Upper lobe of left lung (tissue), 6 donors: ENCODE data around the gene IFI27L2. TPM values are rescaled to one million over a fixed set of nuclear protein-coding genes. Genes with fewer than 3 reads are reported as not detected.

Experiments
- ATAC-seq, 2 donors: fragments of 200-7000 bp; cut with Tn5 transposase; one replicate each; pipeline ENCODE4 v1.9.1; 2022; ENCODE audit warnings: mild to moderate bottlenecking in 2 of 2, moderate library complexity in 2 of 2; ENCODE audit not compliant: low FRiP score in 2 of 2
- DNase-seq, 2 donors: peaks; one replicate each; pipeline ENCODE4 v3.0.0-alpha.2; 2019 to 2020
- H3K27ac ChIP-seq, 4 donors: fragments of 200-600 bp; sonication (generic); one replicate each; pipeline ENCODE4 v1.5.1; 2016 to 2019
- H3K27me3 ChIP-seq, 4 donors: fragments of 200-600 bp; sonication (generic); one replicate each; pipeline ENCODE4 v1.5.1; 2017 to 2019
- H3K36me3 ChIP-seq, 4 donors: fragments of 200-600 bp; sonication (generic); one replicate each; pipeline ENCODE4 v1.5.1; 2016 to 2019
- H3K4me1 ChIP-seq, 4 donors: fragments of 200-600 bp; sonication (generic); one replicate each; pipeline ENCODE4 v1.5.1; 2018 to 2019
- H3K4me3 ChIP-seq, 4 donors: fragments of 200-600 bp; sonication (generic); one replicate each; pipeline ENCODE4 v1.5.1; 2017 to 2019; ENCODE audit warnings: mild to moderate bottlenecking in 2 of 4, moderate library complexity in 1 of 4
- H3K9me3 ChIP-seq, 4 donors: fragments of 200-600 bp; sonication (generic); one replicate each; pipeline ENCODE4 v1.5.1; 2018 to 2019
- EP300 ChIP-seq, 4 donors: sonication (generic); formaldehyde crosslinking; IDR thresholded peaks; one replicate each; pipeline ENCODE4 v1.5.1; 2017; ENCODE audit warnings: antibody characterized with exemption in 4 of 4, control low read depth in 2 of 4
- POLR2A ChIP-seq, 4 donors: fragments of 450-650 bp; IDR thresholded peaks; one replicate each; pipeline ENCODE4 v1.5.1; 2016 to 2017; ENCODE audit warnings: antibody characterized with exemption in 4 of 4, mild to moderate bottlenecking in 2 of 4
- POLR2AphosphoS5 ChIP-seq, 2 donors: sonication (generic); formaldehyde crosslinking; IDR thresholded peaks; one replicate each; pipeline ENCODE4 v1.5.1; 2017; ENCODE audit warnings: antibody characterized with exemption in 2 of 2
- WGBS, 2 donors: methylation state at CpG; one replicate each; pipeline ENCODE4 v1.1.5; 2017 to 2018; 5-methylcytosine and 5-hydroxymethylcytosine counted together
- total RNA-seq, 6 donors: library from RNA; depleted of rRNA in 4 of 6; stranded (reverse); fragments of >200 nt in 4 of 6; gene quantifications; one replicate each; pipeline versions ENCODE4 v1.1.0 to v1.2.1, GENCODE V29; 2016 to 2021
- TF ChIP-seq, protein P1 (sequence below), 6 experiments: fragments of 450-650 bp in 4 of 6; fragments of 200-600 bp in 2 of 6; sonication (generic) in 2 of 6; IDR thresholded peaks; one replicate each; pipeline ENCODE4 v1.5.1; 2016 to 2019; ENCODE audit warnings: antibody characterized with exemption in 6 of 6
- donor health status: DM: no; HTN: no; CAD: no; lungs with moderate emphysema.
- donor health status: DM: no; HTN: yes; CAD: no; lungs with severe emphysema.

Gene IFI27L2, protein sequence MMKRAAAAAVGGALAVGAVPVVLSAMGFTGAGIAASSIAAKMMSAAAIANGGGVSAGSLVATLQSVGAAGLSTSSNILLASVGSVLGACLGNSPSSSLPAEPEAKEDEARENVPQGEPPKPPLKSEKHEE
- 100 to 1,000 TPM in 2 of 6 donors, 10 to 100 TPM in 4; 45.2 to 118 (median 70.8) TPM for total RNA-seq

DNA sequence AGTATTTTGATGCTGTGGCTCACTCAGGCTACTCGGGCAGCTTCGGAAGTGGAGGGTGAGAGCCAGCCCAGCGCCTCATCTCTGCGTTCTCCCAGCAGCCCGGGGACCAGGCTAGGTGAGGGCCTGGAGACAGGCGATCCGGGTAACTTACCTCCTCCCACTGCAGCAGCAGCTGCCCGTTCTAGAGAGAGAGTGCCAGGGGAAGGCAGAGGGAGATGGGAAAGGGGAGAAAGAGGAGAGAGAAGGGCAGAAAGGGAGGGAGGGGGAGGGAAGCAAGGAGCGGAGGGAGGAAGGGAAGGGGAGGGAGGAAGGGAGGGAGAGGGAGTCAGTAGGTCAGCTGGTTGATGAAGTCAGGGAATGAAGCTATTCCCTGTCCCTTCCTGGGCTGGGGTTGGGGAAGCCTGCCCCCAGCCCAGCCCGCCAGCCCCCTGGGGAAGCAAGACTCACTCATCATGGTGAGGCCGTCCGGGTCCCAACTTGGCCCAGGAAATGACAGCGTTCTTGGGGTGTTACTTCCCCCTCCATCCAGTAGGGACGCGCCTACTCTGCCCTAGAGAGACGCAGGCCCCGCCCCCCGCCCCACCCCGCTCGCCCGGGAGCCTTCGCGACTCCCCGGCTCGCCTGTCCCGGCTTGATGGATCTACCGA lies at the start of gene IFI27L2:
TSS of gene IFI27L2 (minus strand) at position 494 of the 647 bp plus-strand sequence. CDS start at position 454, 40 bp downstream.
- peak; percentile 89 to 96 for ATAC-seq
- Histone ChIP-seq H3K36me3 (no peaks in the 10 kb centered on the region), H3K9me3 (no peaks in the 10 kb centered on the region), H3K27me3 (no peaks in the 10 kb centered on the region), H3K27ac (peak within 1 kb of the TSS; percentile 71 to 91 (median 88)), H3K4me1 (peaks cover 7 to 20% (median 12%) of the 10 kb centered on the region in 4 donors), H3K4me3 (peak within 1 kb of the TSS; percentile 47 to 65 (median 57))
- WGBS, 2 donors = 0% methylated on average over 10 to 26 of the region's 27 CpGs
- DNase-seq = peak; percentile 87 to 93
- TF ChIP-seq EP300 (IDR thresholded peaks at IDR 0.05) (no peak), POLR2A (IDR thresholded peaks at IDR 0.05) (peak in 1 of 4 donors; percentile 56), POLR2AphosphoS5 (IDR thresholded peaks at IDR 0.05) (peak; percentile 48 to 73)
- TF ChIP-seq, protein P1, sequence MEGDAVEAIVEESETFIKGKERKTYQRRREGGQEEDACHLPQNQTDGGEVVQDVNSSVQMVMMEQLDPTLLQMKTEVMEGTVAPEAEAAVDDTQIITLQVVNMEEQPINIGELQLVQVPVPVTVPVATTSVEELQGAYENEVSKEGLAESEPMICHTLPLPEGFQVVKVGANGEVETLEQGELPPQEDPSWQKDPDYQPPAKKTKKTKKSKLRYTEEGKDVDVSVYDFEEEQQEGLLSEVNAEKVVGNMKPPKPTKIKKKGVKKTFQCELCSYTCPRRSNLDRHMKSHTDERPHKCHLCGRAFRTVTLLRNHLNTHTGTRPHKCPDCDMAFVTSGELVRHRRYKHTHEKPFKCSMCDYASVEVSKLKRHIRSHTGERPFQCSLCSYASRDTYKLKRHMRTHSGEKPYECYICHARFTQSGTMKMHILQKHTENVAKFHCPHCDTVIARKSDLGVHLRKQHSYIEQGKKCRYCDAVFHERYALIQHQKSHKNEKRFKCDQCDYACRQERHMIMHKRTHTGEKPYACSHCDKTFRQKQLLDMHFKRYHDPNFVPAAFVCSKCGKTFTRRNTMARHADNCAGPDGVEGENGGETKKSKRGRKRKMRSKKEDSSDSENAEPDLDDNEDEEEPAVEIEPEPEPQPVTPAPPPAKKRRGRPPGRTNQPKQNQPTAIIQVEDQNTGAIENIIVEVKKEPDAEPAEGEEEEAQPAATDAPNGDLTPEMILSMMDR (IDR thresholded peaks at IDR 0.05) = peak in 5 of 6 experiments; percentile 19 to 50 (median 46)

DNA sequence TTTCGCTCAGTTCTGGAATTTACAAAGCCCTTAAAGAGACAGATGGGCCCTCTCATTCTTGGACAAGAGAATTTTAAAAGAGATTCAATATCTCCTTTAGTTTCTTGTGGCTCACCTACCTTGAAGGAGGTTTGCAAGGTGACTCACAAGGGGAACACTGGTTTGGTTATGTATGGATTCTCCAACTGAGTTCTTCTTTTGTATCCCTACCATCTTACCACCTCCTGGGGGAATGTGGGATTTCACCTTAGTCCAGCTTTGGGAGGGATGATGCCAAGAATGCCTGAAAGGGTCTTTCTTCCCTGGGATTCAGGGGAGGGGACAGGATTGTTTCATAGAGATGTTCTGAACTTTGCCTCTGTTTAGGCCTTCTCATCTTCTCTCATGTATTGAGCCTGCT lies 48.4 kb upstream of the IFI27L2 start:
- Histone ChIP-seq H3K9me3 (no peaks in the 10 kb centered on the region), H3K4me3 (no peak overlapping the region), H3K27me3 (peaks cover 0 to 14% (median 9%) of the 10 kb centered on the region in 4 donors), H3K4me1 (peaks cover 15 to 31% (median 24%) of the 10 kb centered on the region in 4 donors), H3K36me3 (no peaks in the 10 kb centered on the region), H3K27ac (peak overlapping the region in 2 of 4 donors; percentile 9 to 32)
- TF ChIP-seq EP300 (IDR thresholded peaks at IDR 0.05) (no peak), POLR2A (IDR thresholded peaks at IDR 0.05) (no peak), POLR2AphosphoS5 (IDR thresholded peaks at IDR 0.05) (no peak)
- TF ChIP-seq, protein P1 (IDR thresholded peaks at IDR 0.05) = no peak
- ATAC-seq = no peak
- no peak for DNase-seq
- WGBS, 2 donors = 64 to 70% methylated on average over 1 of the region's 1 CpG

DNA sequence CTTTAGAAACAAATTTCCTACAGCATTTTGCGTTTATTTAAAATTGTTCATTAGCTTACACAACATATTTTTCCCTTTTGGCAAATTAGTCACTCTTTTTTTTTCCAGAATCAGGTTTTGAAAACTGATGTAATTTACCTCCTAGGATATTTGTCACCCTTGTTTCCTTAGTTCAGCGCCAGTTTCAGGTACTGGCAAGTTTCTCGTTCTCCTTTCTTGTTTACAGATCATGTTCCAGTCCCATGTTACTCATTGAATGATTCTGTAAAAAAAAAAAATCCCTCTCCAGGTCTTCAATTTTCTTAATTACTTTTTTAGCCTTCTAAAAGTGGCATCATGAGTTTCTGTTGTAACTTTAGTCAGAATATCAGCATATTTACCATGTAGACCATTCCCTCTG lies 47.4 kb upstream of the IFI27L2 start:
- H3K4me3 ChIP-seq = no peak overlapping the region
- peak overlapping the region in 2 of 4 donors; percentile 9 to 32 for H3K27ac ChIP-seq
- H3K27me3 ChIP-seq = peaks cover 0 to 14% (median 9%) of the 10 kb centered on the region in 4 donors
- no peak for TF ChIP-seq POLR2AphosphoS5 (IDR thresholded peaks at IDR 0.05)
- TF ChIP-seq POLR2A (IDR thresholded peaks at IDR 0.05) = no peak
- no peak for TF ChIP-seq EP300 (IDR thresholded peaks at IDR 0.05)
- TF ChIP-seq, protein P1 (IDR thresholded peaks at IDR 0.05) = no peak
- peaks cover 15 to 31% (median 24%) of the 10 kb centered on the region in 4 donors for H3K4me1 ChIP-seq
- no peaks in the 10 kb centered on the region for H3K36me3 ChIP-seq
- H3K9me3 ChIP-seq = no peaks in the 10 kb centered on the region
- DNase-seq (no peak), ATAC-seq (no peak)
- WGBS, 2 donors = 48 to 63% methylated on average over 3 of the region's 3 CpGs

DNA sequence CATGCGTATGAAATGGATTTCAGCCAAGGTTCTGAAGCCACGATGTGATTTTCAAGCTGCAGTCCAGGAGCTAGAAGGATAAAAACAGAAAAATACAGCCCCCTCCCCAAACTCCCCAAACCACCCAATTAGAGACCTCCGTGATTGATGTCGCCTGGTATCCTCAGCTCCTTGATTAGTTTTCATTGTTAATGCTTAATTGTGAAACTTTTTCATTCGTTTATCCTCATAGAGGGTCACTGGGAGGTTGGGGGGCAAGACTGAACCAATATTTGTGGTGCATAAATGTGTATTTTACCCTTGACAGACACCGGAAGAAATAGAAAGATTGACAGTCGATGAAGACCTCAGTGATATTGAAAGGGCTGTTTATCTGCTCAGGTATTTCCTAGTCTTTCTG lies 46.3 kb upstream of the IFI27L2 start:
- peaks cover 15 to 31% (median 21%) of the 10 kb centered on the region in 4 donors for H3K4me1 ChIP-seq
- H3K9me3 ChIP-seq = no peaks in the 10 kb centered on the region
- TF ChIP-seq, protein P1 (IDR thresholded peaks at IDR 0.05) = no peak
- TF ChIP-seq POLR2A (IDR thresholded peaks at IDR 0.05) = no peak
- no peak for TF ChIP-seq EP300 (IDR thresholded peaks at IDR 0.05)
- no peak for DNase-seq
- ATAC-seq = no peak
- H3K27me3 ChIP-seq = peaks cover 0 to 14% (median 9%) of the 10 kb centered on the region in 4 donors
- no peaks in the 10 kb centered on the region for H3K36me3 ChIP-seq
- peak overlapping the region in 3 of 4 donors; percentile 73 to 86 (median 73) for H3K4me3 ChIP-seq
- whole genome bisulfite sequencing, 2 donors = 15 to 18% methylated on average over 7 of the region's 7 CpGs
- peak overlapping the region in 2 of 4 donors; percentile 61 to 86 for H3K27ac ChIP-seq
